H9 (cell line): ENCODE results near the gene LAMC3. TPM values are rescaled to one million over a fixed set of nuclear protein-coding genes. Genes with fewer than 3 reads are reported as not detected.

ENCODE experiments used
- DNase-seq: peaks from one replicate; pipeline ENCODE4 v3.0.0-alpha.2; 2017
- H2AFZ ChIP-seq: one replicate; pipeline ENCODE4 v1.6.1; 2013; ENCODE audit warnings: mild to moderate bottlenecking, low read length, control low read depth, moderate library complexity
- H2AK5ac ChIP-seq: 2 replicates; pipeline ENCODE4 v1.6.1; 2013; ENCODE audit warnings: low read length, control low read depth, mixed read lengths; ENCODE audit not compliant: insufficient read length
- H2BK120ac ChIP-seq: one replicate; pipeline ENCODE4 v1.6.1; 2013; ENCODE audit warnings: low read depth, mild to moderate bottlenecking, low read length, control low read depth, inconsistent platforms; ENCODE audit not compliant: poor library complexity, severe bottlenecking
- H2BK12ac ChIP-seq: 2 replicates; pipeline ENCODE4 v1.6.1; 2013; ENCODE audit warnings: low read length, control low read depth, mixed read lengths, low read depth; ENCODE audit not compliant: insufficient read length
- H2BK15ac ChIP-seq: 2 replicates; pipeline ENCODE4 v1.6.1; 2013; ENCODE audit warnings: low read depth, low read length, control low read depth
- H2BK20ac ChIP-seq: one replicate; pipeline ENCODE4 v1.6.1; 2013; ENCODE audit warnings: low read depth, mild to moderate bottlenecking, low read length, control low read depth, inconsistent platforms; ENCODE audit not compliant: poor library complexity, severe bottlenecking
- H2BK5ac ChIP-seq: 2 replicates; pipeline ENCODE4 v1.6.1; 2013; ENCODE audit warnings: low read length, control low read depth, mixed read lengths; ENCODE audit not compliant: insufficient read length
- H3K14ac ChIP-seq: 2 replicates; pipeline ENCODE4 v1.6.1; 2013; ENCODE audit warnings: low read length, control low read depth; ENCODE audit not compliant: insufficient read depth
- H3K18ac ChIP-seq: 2 replicates; pipeline ENCODE4 v1.6.1; 2013; ENCODE audit warnings: low read depth, mild to moderate bottlenecking, mixed read lengths, low read length, control low read depth; ENCODE audit not compliant: insufficient read length
- H3K23ac ChIP-seq: 2 replicates; pipeline ENCODE4 v1.6.1; 2013; ENCODE audit warnings: low read length, control low read depth, mixed read lengths, low read depth; ENCODE audit not compliant: insufficient read length
- H3K23me2 ChIP-seq: 2 replicates; pipeline ENCODE4 v1.6.1; 2013; ENCODE audit warnings: low read depth, mild to moderate bottlenecking, mixed read lengths, low read length, control low read depth; ENCODE audit not compliant: insufficient read length, poor library complexity, severe bottlenecking
- H3K27ac ChIP-seq: 2 replicates; pipeline ENCODE4 v1.5.1; 2013; ENCODE audit warnings: low read length, control low read depth, mixed read lengths, low read depth; ENCODE audit not compliant: insufficient read length
- H3K27me3 ChIP-seq: 2 replicates; pipeline ENCODE4 v1.6.1; 2013; ENCODE audit warnings: low read length, control low read depth, inconsistent platforms; ENCODE audit not compliant: insufficient read depth
- H3K4ac ChIP-seq: 2 replicates; pipeline ENCODE4 v1.6.1; 2013; ENCODE audit warnings: low read depth, mild to moderate bottlenecking, control low read depth, inconsistent platforms, low read length, moderate library complexity
- H3K4me1 ChIP-seq: 2 replicates; pipeline ENCODE4 v1.6.1; 2013; ENCODE audit warnings: low read length, control low read depth, inconsistent platforms; ENCODE audit not compliant: insufficient read depth
- H3K4me2 ChIP-seq: 2 replicates; pipeline ENCODE4 v1.6.1; 2013; ENCODE audit warnings: low read length, control low read depth, mixed read lengths; ENCODE audit not compliant: insufficient read length, insufficient read depth
- H3K56ac ChIP-seq: 2 replicates; pipeline ENCODE4 v1.6.1; 2013; ENCODE audit warnings: low read depth, mild to moderate bottlenecking, mixed read lengths, low read length, control low read depth; ENCODE audit not compliant: insufficient read length
- H3K79me1 ChIP-seq: 2 replicates; pipeline ENCODE4 v1.6.1; 2013; ENCODE audit warnings: low read depth, mild to moderate bottlenecking, moderate library complexity, low read length, control low read depth, inconsistent platforms; ENCODE audit not compliant: insufficient read depth, poor library complexity, severe bottlenecking
- H3K79me2 ChIP-seq: 2 replicates; pipeline ENCODE4 v1.6.1; 2013; ENCODE audit warnings: low read length, control low read depth, inconsistent platforms; ENCODE audit not compliant: insufficient read depth
- H3K9ac ChIP-seq: 2 replicates; pipeline ENCODE4 v1.6.1; 2013; ENCODE audit warnings: low read length, control low read depth, mixed read lengths; ENCODE audit not compliant: insufficient read length; ENCODE audit errors: extremely low read depth
- H3K9me3 ChIP-seq: one replicate; pipeline ENCODE4 v1.6.1; 2013; ENCODE audit warnings: low read depth, low read length, inconsistent platforms; ENCODE audit not compliant: control insufficient read depth
- H3T11ph ChIP-seq: one replicate; pipeline ENCODE4 v1.6.1; 2013; ENCODE audit warnings: mild to moderate bottlenecking, low read length, control low read depth, inconsistent platforms
- H4K20me1 ChIP-seq: one replicate; pipeline ENCODE4 v1.6.1; 2013; ENCODE audit not compliant: control insufficient read depth, insufficient read length, insufficient read depth
- H4K5ac ChIP-seq: 2 replicates; pipeline ENCODE4 v1.6.1; 2013; ENCODE audit warnings: low read depth, mild to moderate bottlenecking, mixed read lengths, low read length, control low read depth; ENCODE audit not compliant: insufficient read length
- H4K8ac ChIP-seq: replicated peaks from 2 replicates; pipeline ENCODE4 v1.6.1; 2013; ENCODE audit warnings: low read length, control low read depth, mixed read lengths, low read depth; ENCODE audit not compliant: insufficient read length
- H4K91ac ChIP-seq: 2 replicates; pipeline ENCODE4 v1.6.1; 2013; ENCODE audit warnings: low read depth, mild to moderate bottlenecking, moderate library complexity, mixed read lengths, low read length, control low read depth; ENCODE audit not compliant: insufficient read length
- H3K27ac Mint-ChIP-seq, 3 experiments: 2 replicates in 2 of 3; 3 replicates in 1 of 3; pipeline ENCODE4 v1.8.0; 2020 to 2021; ENCODE audit warnings: mixed read lengths in 3 of 3, mild to moderate bottlenecking in 1 of 3, moderate library complexity in 1 of 3
- H3K27me3 Mint-ChIP-seq: 2 replicates; pipeline ENCODE4 v1.8.0; 2021; ENCODE audit warnings: low read depth, mild to moderate bottlenecking, moderate library complexity, mixed read lengths
- H3K36me3 Mint-ChIP-seq, 3 experiments: 2 replicates in 2 of 3; 3 replicates in 1 of 3; pipeline ENCODE4 v1.8.0; 2020 to 2021; ENCODE audit warnings: low read depth in 3 of 3, mixed read lengths in 3 of 3; ENCODE audit not compliant: insufficient read depth in 1 of 3
- H3K4me1 Mint-ChIP-seq, 2 experiments: 2 replicates each; pipeline ENCODE4 v1.8.0; 2020; ENCODE audit warnings: mixed read lengths in 2 of 2
- H3K4me3 Mint-ChIP-seq, 2 experiments: 2 replicates in 1 of 2; 3 replicates in 1 of 2; pipeline ENCODE4 v1.8.0; 2020 to 2021; ENCODE audit warnings: mild to moderate bottlenecking in 2 of 2, mixed read lengths in 2 of 2, moderate library complexity in 1 of 2
- H3K9me3 Mint-ChIP-seq, 2 experiments: 2 replicates in 1 of 2; 3 replicates in 1 of 2; pipeline ENCODE4 v1.8.0; 2020; ENCODE audit warnings: mild to moderate bottlenecking in 2 of 2, mixed read lengths in 2 of 2, moderate library complexity in 1 of 2
- WGBS: extraction: QIAGEN DNeasy Blood & Tissue Kit; methylation state at CpG from one replicate; pipeline ENCODE4 v1.1.7; 2013; ENCODE audit warnings: missing lambda C conversion rate, low lambda C conversion rate, mixed read lengths; ENCODE audit not compliant: insufficient read length; ENCODE audit errors: extremely low coverage; 5-methylcytosine and 5-hydroxymethylcytosine counted together
- total RNA-seq: library from RNA; stranded (reverse); gene quantifications from 2 replicates; pipeline ENCODE4 v1.2.1, GENCODE V29; 2021
- TF ChIP-seq, protein P1 (sequence below): fragments of 200-600 bp; sonication (generic); conservative IDR thresholded peaks from 3 replicates; pipeline ENCODE4 v1.8.0; 2021; ENCODE audit warnings: antibody characterized with exemption, mild to moderate bottlenecking

The LAMC3 gene
- total RNA-seq, 1 experiment from 2014 or later: 21.7 TPM

DNA sequence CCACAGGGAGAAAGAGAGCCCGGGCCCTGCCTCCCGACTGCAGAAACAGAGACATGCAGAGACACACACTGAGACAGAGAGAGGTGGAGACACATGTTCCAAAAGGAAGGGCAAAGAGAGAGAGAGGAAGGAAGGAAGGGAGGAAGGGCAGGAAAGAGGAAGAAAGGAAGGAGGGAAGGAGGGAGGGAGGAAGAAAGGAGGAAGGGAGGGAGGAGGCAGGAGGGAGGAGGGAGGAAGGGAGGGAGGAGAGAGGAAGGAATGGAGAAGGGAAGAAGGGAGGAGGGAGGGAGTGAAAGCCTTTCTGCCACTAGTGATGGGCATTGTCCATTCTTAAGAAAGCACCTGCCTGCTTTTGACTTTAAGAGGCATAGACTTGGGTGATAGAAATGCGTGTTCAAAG is 38.1 kb upstream of the LAMC3 start:
- TF ChIP-seq, protein P1, sequence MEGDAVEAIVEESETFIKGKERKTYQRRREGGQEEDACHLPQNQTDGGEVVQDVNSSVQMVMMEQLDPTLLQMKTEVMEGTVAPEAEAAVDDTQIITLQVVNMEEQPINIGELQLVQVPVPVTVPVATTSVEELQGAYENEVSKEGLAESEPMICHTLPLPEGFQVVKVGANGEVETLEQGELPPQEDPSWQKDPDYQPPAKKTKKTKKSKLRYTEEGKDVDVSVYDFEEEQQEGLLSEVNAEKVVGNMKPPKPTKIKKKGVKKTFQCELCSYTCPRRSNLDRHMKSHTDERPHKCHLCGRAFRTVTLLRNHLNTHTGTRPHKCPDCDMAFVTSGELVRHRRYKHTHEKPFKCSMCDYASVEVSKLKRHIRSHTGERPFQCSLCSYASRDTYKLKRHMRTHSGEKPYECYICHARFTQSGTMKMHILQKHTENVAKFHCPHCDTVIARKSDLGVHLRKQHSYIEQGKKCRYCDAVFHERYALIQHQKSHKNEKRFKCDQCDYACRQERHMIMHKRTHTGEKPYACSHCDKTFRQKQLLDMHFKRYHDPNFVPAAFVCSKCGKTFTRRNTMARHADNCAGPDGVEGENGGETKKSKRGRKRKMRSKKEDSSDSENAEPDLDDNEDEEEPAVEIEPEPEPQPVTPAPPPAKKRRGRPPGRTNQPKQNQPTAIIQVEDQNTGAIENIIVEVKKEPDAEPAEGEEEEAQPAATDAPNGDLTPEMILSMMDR: no peak
- Histone ChIP-seq H3K56ac (no peak overlapping the region), H2BK5ac (no peak overlapping the region)

More for the DNA sequence above, 38.1 kb upstream of the LAMC3 start:
- no peak overlapping the region for H3K4me3 Mint-ChIP-seq
- Histone ChIP-seq H3K23me2 (no peaks in the 10 kb centered on the region), H2BK15ac (no peak overlapping the region), H3K4me2 (no peak overlapping the region), H3K79me2 (no peaks in the 10 kb centered on the region), H3K27me3 (no peaks in the 10 kb centered on the region), H3K9ac (no peak overlapping the region), H4K8ac (no peak overlapping the region), H4K91ac (no peak overlapping the region), H3T11ph (no peak overlapping the region), H2AFZ (no peak overlapping the region), H2BK20ac (no peak overlapping the region), H4K20me1 (no peaks in the 10 kb centered on the region), H2BK12ac (no peak overlapping the region), H3K14ac (no peak overlapping the region), H3K4ac (no peak overlapping the region), H3K9me3 (no peaks in the 10 kb centered on the region), H2BK120ac (no peak overlapping the region), H4K5ac (no peak overlapping the region), H3K23ac (no peak overlapping the region), H3K4me1 (no peaks in the 10 kb centered on the region), H3K18ac (no peak overlapping the region), H2AK5ac (no peak overlapping the region), H3K79me1 (no peaks in the 10 kb centered on the region), H3K27ac (no peak overlapping the region)
- H3K27me3 Mint-ChIP-seq: peaks cover 17% of the 10 kb centered on the region
- H3K36me3 Mint-ChIP-seq: no peaks in the 10 kb centered on the region
- no peak overlapping the region for H3K27ac Mint-ChIP-seq
- H3K4me1 Mint-ChIP-seq: peaks cover 0 to 13% of the 10 kb centered on the region in 2 experiments; a peak in 3 of 4 replicates
- no peaks in the 10 kb centered on the region; a peak in 1 of 5 replicates for H3K9me3 Mint-ChIP-seq
- no peak for DNase-seq
- WGBS: no CpG with 5 or more reads among the region's 3 CpGs
